Loucy (cell line): ENCODE measurements around the gene QRICH1.
A peak's percentile ranks its signal among the peaks of the same experiment; 100 is the strongest.

ENCODE experiments used
- H2AFZ ChIP-seq: fragments of 200-600 bp; sonication (generic); 2 replicates; pipeline ENCODE4 v1.6.0; 2016; ENCODE audit warnings: antibody characterized with exemption, mild to moderate bottlenecking, low read length, moderate library complexity
- H3F3A ChIP-seq: fragments of 200-600 bp; 2 replicates; pipeline ENCODE4 v1.6.0; 2016; ENCODE audit warnings: antibody characterized with exemption, low read depth, mild to moderate bottlenecking
- H3K27me3 ChIP-seq: fragments of 200-600 bp; sonication (generic); 2 replicates; pipeline ENCODE4 v1.6.1; 2014; ENCODE audit warnings: low read length, mild to moderate bottlenecking; ENCODE audit not compliant: insufficient read depth, poor library complexity, severe bottlenecking
- H3K36me3 ChIP-seq: fragments of 200-600 bp; sonication (generic); 2 replicates; pipeline ENCODE4 v1.6.1; 2016; ENCODE audit warnings: low read length; ENCODE audit not compliant: insufficient read depth
- H3K4me1 ChIP-seq: fragments of 200-600 bp; sonication (generic); 2 replicates; pipeline ENCODE4 v1.5.1; 2014; ENCODE audit warnings: low read length, mild to moderate bottlenecking; ENCODE audit not compliant: insufficient read depth, poor library complexity, severe bottlenecking
- H3K4me2 ChIP-seq: fragments of 200-600 bp; sonication (generic); 2 replicates; pipeline ENCODE4 v1.6.0; 2014; ENCODE audit warnings: antibody characterized with exemption, low read length, low read depth, mild to moderate bottlenecking; ENCODE audit not compliant: poor library complexity, severe bottlenecking
- H3K4me3 ChIP-seq: fragments of 200-600 bp; sonication (generic); 2 replicates; pipeline ENCODE4 v1.5.1; 2014; ENCODE audit warnings: low read length, mild to moderate bottlenecking, mixed read lengths; ENCODE audit not compliant: poor library complexity, severe bottlenecking
- H3K79me2 ChIP-seq: fragments of 200-600 bp; sonication (generic); 2 replicates; pipeline ENCODE4 v1.6.1; 2014; ENCODE audit warnings: low read length; ENCODE audit not compliant: insufficient read depth
- H3K9ac ChIP-seq: fragments of 200-600 bp; sonication (generic); 2 replicates; pipeline ENCODE4 v1.6.0; 2014; ENCODE audit warnings: mild to moderate bottlenecking, low read depth, low read length, moderate library complexity; ENCODE audit not compliant: poor library complexity, severe bottlenecking
- H3K9me2 ChIP-seq: fragments of 200-600 bp; sonication (generic); replicated peaks from 2 replicates; pipeline ENCODE4 v1.6.1; 2016; ENCODE audit warnings: low read depth, low read length, mixed read lengths
- H3K9me3 ChIP-seq: fragments of 200-600 bp; sonication (generic); 2 replicates; pipeline ENCODE4 v1.6.1; 2014; ENCODE audit warnings: mild to moderate bottlenecking, antibody characterized with exemption, low read length, low read depth; ENCODE audit not compliant: insufficient read depth
- H4K20me1 ChIP-seq: fragments of 200-600 bp; sonication (generic); 2 replicates; pipeline ENCODE4 v1.6.0; 2014; ENCODE audit warnings: antibody characterized with exemption, low read length, mild to moderate bottlenecking; ENCODE audit not compliant: insufficient read depth, poor library complexity, severe bottlenecking
- EZH2phosphoT487 ChIP-seq: fragments of 200-600 bp; IDR thresholded peaks from 2 replicates; pipeline ENCODE4 v1.6.1; 2018; ENCODE audit warnings: antibody characterized with exemption, mild to moderate bottlenecking, moderate library complexity, borderline replicate concordance
- TF ChIP-seq, protein P1 (sequence below): fragments of 200-600 bp; sonication (generic); conservative IDR thresholded peaks from 2 replicates; pipeline ENCODE4 v1.5.1; 2014; ENCODE audit warnings: mild to moderate bottlenecking, antibody characterized with exemption, low read length

QRICH1 gene

DNA sequence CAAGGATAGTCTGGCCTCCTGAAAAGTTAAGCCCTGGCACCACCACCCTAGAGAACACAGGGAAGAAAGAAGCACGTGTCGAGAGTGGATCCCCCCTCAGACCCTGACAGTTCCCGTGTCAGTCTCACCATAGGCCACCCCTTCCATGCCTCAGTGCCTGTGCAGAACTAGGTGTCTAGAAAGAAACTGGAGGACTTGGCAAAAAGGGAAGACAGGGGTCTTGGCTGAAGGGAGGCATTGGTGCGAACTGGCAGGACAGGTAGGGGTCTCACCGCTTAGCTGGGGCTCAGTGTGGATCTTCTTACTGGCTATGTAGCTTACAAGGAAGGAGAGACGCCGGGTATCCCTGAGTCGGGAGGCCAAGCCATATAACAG, 10.2 kb upstream of the QRICH1 start:
- H3K36me3 ChIP-seq, result peaks cover 29% of the 10 kb centered on the region; the same call in 1 of the 2 replicates
- H3K4me1 ChIP-seq, result peaks cover 20% of the 10 kb centered on the region
- no peaks in the 10 kb centered on the region for H3K9me2 ChIP-seq
- peak overlapping the region; percentile 93 for H2AFZ ChIP-seq
- H3K9ac ChIP-seq, result peak overlapping the region; percentile 97
- H3K79me2 ChIP-seq, result peaks cover 25% of the 10 kb centered on the region
- peak overlapping the region; percentile 95 for H3K4me2 ChIP-seq
- H3K4me3 ChIP-seq, result peak overlapping the region; percentile 100
- TF ChIP-seq, protein P1, sequence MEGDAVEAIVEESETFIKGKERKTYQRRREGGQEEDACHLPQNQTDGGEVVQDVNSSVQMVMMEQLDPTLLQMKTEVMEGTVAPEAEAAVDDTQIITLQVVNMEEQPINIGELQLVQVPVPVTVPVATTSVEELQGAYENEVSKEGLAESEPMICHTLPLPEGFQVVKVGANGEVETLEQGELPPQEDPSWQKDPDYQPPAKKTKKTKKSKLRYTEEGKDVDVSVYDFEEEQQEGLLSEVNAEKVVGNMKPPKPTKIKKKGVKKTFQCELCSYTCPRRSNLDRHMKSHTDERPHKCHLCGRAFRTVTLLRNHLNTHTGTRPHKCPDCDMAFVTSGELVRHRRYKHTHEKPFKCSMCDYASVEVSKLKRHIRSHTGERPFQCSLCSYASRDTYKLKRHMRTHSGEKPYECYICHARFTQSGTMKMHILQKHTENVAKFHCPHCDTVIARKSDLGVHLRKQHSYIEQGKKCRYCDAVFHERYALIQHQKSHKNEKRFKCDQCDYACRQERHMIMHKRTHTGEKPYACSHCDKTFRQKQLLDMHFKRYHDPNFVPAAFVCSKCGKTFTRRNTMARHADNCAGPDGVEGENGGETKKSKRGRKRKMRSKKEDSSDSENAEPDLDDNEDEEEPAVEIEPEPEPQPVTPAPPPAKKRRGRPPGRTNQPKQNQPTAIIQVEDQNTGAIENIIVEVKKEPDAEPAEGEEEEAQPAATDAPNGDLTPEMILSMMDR, result no peak
- no peak for TF ChIP-seq EZH2phosphoT487
- no peaks in the 10 kb centered on the region for H3K9me3 ChIP-seq
- peaks cover 5% of the 10 kb centered on the region for H4K20me1 ChIP-seq
- no peaks in the 10 kb centered on the region for H3F3A ChIP-seq
- no peaks in the 10 kb centered on the region for H3K27me3 ChIP-seq

DNA sequence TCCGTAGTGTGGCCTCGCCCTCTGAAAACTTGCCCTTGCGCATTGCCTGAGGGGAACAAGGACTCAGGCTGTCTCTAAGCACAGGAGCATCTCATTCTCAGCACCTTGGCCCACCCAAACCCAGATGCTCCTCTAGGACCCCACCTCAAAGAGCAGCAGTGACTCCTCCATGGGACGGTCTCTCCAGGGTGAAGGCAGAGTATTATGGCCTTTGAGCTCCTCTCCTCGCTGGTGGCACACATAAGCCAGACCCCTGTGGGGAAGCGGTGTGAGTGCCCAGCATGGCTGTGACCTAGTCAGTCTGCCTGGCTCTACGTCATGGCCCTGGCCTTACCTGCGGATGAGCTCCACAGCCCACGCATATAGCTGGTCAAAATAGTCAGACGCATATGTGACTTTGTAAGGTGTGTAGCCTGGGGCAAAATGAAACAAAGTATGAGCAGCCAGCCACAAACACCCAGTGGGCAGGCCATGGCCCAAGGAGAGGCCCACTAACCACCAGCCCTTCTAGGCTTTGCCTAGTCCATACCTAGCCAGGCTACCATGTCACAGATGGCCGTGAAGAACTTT, 6.3 kb upstream of the QRICH1 start:
- peaks cover 44% of the 10 kb centered on the region; the same call in 1 of the 2 replicates for H3K36me3 ChIP-seq

GRCh38 chr3:49098910-49099630, 5.2 kb upstream of the QRICH1 start:
- Histone ChIP-seq H3K4me3 (no peak overlapping the region), H3K9me2 (no peaks in the 10 kb centered on the region), H3K9ac (no peak overlapping the region), H3K79me2 (peaks cover 20% of the 10 kb centered on the region), H3F3A (no peaks in the 10 kb centered on the region), H3K9me3 (no peaks in the 10 kb centered on the region), H3K36me3 (peaks cover 44% of the 10 kb centered on the region; the same call in 1 of the 2 replicates), H2AFZ (no peak overlapping the region), H3K4me1 (peaks cover 12% of the 10 kb centered on the region), H3K27me3 (no peaks in the 10 kb centered on the region), H4K20me1 (peaks cover 4% of the 10 kb centered on the region), H3K4me2 (no peak overlapping the region)
- no peak for TF ChIP-seq EZH2phosphoT487
- TF ChIP-seq, protein P1, result no peak

More for the DNA sequence above, 6.3 kb upstream of the QRICH1 start:
- Histone ChIP-seq H3K4me3 (no peak overlapping the region), H3K9me3 (no peaks in the 10 kb centered on the region), H4K20me1 (peaks cover 5% of the 10 kb centered on the region), H3K9ac (no peak overlapping the region), H3F3A (no peaks in the 10 kb centered on the region), H3K79me2 (peaks cover 25% of the 10 kb centered on the region), H3K27me3 (no peaks in the 10 kb centered on the region), H2AFZ (no peak overlapping the region), H3K9me2 (no peaks in the 10 kb centered on the region), H3K4me1 (peaks cover 14% of the 10 kb centered on the region), H3K4me2 (no peak overlapping the region)
- TF ChIP-seq EZH2phosphoT487, result no peak
- TF ChIP-seq, protein P1, result no peak
